SK-N-SH treated with all-trans-retinoic acid at 6 μM for 48 hours (cell line): ENCODE results near the gene TRAPPC6A.

Experiments used
- PATZ1 ChIP-seq: fragments of 250-450 bp; sonication (Bioruptor Pico); IDR thresholded peaks from 2 replicates; pipeline ENCODE4 v1.8.0; 2020; ENCODE audit warnings: mild to moderate bottlenecking, moderate library complexity, borderline replicate concordance
- SNAI2 ChIP-seq: fragments of 250-450 bp; sonication (Bioruptor Pico); IDR thresholded peaks from 2 replicates; pipeline ENCODE4 v1.5.0; 2020; ENCODE audit warnings: mild to moderate bottlenecking, moderate library complexity

- TF ChIP-seq PATZ1 (no peak), SNAI2 (no peak)
Observed at GRCh38 chr19:45152504-45153338, 25.3 kb downstream of the TRAPPC6A start.
